Ovary (tissue), 9 donors: Measurements from ENCODE around the gene PSD. TPM values are rescaled to one million over a fixed set of nuclear protein-coding genes. Genes with fewer than 3 reads are reported as not detected.
A peak's percentile ranks its signal among the peaks of the same experiment; 100 is the strongest.

Source experiments
- DNase-seq, 5 donors: peaks; one replicate each; pipeline ENCODE4 v3.0.0-alpha.2; 2019 to 2020
- H3K27ac ChIP-seq, 2 donors: fragments of 200-600 bp; one replicate each; pipeline versions ENCODE4 v1.5.1 to v1.8.0; 2019 to 2022
- H3K27me3 ChIP-seq: fragments of 200-600 bp; one replicate; pipeline ENCODE4 v1.8.0; 2022
- H3K36me3 ChIP-seq: fragments of 200-600 bp; sonication (generic); one replicate; pipeline ENCODE4 v1.5.1; 2019
- H3K4me1 ChIP-seq: one replicate; pipeline ENCODE4 v1.8.1; 2013; ENCODE audit warnings: mild to moderate bottlenecking, moderate library complexity; ENCODE audit not compliant: insufficient read depth
- H3K4me3 ChIP-seq: fragments of 200-600 bp; sonication (generic); one replicate; pipeline ENCODE4 v1.5.1; 2017
- H3K9me3 ChIP-seq, 2 donors: fragments of 200-600 bp in 1 of 2; sonication (generic) in 1 of 2; one replicate each; pipeline versions ENCODE4 v1.5.1 to v1.8.1; 2013 to 2019; ENCODE audit warnings: mild to moderate bottlenecking in 1 of 2, moderate library complexity in 1 of 2
- EP300 ChIP-seq: sonication (generic); formaldehyde crosslinking; IDR thresholded peaks from one replicate; pipeline ENCODE4 v1.6.1; 2017; ENCODE audit warnings: antibody characterized with exemption
- POLR2A ChIP-seq: fragments of 450-650 bp; IDR thresholded peaks from one replicate; pipeline ENCODE4 v1.6.1; 2017; ENCODE audit warnings: antibody characterized with exemption, mild to moderate bottlenecking, moderate library complexity
- WGBS, 3 donors: extraction: QIAGEN DNeasy Blood & Tissue Kit in 1 of 3; methylation state at CpG; one replicate each; pipeline versions ENCODE4 v1.1.5 to v1.1.7; 2013 to 2017; 5-methylcytosine and 5-hydroxymethylcytosine counted together
- intact Hi-C, 4 donors: fragments of 100-400 bp; cut with DNase I; formaldehyde crosslinking; loops; one replicate each; pipeline versions ENCODE4 v1.11.0 to v1.15.1; 2022 to 2023
- polyA plus RNA-seq, 2 donors: library from polyadenylated mRNA; stranded (reverse); fragments of 200-250 nt in 1 of 2; fragments of 350-450 nt in 1 of 2; fragmentation: Illumina TruSeq in 1 of 2; extraction: RNeasy Lipid Tissue Mini Kit (QIAGEN cat#74804) in 1 of 2; gene quantifications; one replicate each; pipeline ENCODE4 v1.2.3, GENCODE V29; 2013 to 2014
- total RNA-seq, 7 donors: library from RNA; depleted of rRNA in 2 of 7; stranded (reverse); fragments of >200 nt in 2 of 7; fragmentation: NEBNext Ultra II Directional in 3 of 7; extraction: Animal tissue kit (Norgen Biotek cat#: 25700) in 3 of 7; gene quantifications; one replicate each; pipeline versions ENCODE4 v1.1.0 to v1.2.4, GENCODE V29; 2016 to 2023
- TF ChIP-seq, protein P1 (sequence below), 3 donors: fragments of 450-650 bp in 2 of 3; fragments of 200-600 bp in 1 of 3; IDR thresholded peaks; one replicate each; pipeline versions ENCODE4 v1.5.1 to v1.8.0; 2016 to 2022; ENCODE audit warnings: antibody characterized with exemption in 3 of 3, mild to moderate bottlenecking in 1 of 3
- donor health status: DM: no; HTN: no; CAD: no; lungs with moderate emphysema.
- donor health status: DM: no; HTN: no; CAD: no.
- donor health status: Bipolar disorder and iron deficiency.
- donor health status: DM: yes; HTN: yes; CAD: no.
- donor health status: DM: no; HTN: no; CAD: no.
- donor health status: DM: yes; HTN: yes; CAD: no.

Gene PSD
- total and polyA plus RNA-seq, 9 donors, result 4.4 to 34.7 (median 23.2) TPM

DNA sequence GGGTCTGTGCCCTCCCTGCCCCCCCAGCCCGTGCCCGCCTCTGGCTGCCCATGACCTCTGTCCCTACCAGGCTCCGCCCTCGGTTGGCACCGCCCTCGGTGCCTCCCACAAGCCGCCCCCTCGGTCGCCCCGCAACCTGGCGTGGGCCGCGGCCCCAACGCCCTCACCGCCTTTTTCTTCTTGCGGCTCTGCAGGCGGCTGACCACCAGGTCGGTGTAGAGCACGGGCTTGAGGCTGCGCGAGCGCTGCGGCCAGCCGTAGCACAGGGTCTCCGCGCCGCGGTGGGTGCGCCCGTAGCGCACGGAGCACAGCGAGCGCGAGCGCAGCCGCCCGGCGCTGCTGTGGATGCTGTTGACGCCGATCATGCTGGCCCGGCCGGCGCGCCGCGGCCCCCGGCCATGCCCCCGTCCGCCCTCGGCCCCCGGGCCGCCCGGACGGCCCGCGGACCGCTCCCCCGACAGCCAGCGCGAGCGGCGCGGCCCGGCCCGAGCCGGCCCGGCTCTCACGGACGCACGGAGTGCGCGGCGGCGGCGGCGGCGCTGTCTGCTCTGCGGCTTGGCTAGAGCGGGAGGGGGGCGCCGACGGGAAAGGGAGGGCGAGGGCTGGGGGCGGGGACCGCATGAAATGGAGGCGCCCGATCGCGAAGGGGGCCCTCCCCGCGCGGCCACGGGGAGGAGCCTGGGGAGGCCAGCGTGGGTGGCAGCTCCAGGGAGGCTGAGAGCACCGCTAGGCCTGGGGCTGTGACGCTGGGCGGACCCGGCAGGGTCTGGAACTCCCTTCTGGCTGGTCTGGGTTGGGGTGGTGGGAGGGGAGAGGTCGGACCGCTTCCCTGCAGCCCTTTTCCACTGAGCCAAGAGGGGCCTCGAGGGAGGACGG lies 9.6 kb downstream of the PSD start:
- H3K4me3 ChIP-seq, result peak overlapping the region; percentile 50
- peaks cover 5% of the 10 kb centered on the region for H3K4me1 ChIP-seq
- peak overlapping the region in 1 of 2 donors; percentile 44 for H3K27ac ChIP-seq
- no peaks in the 10 kb centered on the region for H3K9me3 ChIP-seq
- H3K27me3 ChIP-seq, result no peaks in the 10 kb centered on the region
- peak; percentile 57 to 79 (median 66) for DNase-seq
- intact Hi-C loops, result no loop called here
- no peaks in the 10 kb centered on the region for H3K36me3 ChIP-seq
- TF ChIP-seq EP300 (no peak), POLR2A (no peak)
- TF ChIP-seq, protein P1, sequence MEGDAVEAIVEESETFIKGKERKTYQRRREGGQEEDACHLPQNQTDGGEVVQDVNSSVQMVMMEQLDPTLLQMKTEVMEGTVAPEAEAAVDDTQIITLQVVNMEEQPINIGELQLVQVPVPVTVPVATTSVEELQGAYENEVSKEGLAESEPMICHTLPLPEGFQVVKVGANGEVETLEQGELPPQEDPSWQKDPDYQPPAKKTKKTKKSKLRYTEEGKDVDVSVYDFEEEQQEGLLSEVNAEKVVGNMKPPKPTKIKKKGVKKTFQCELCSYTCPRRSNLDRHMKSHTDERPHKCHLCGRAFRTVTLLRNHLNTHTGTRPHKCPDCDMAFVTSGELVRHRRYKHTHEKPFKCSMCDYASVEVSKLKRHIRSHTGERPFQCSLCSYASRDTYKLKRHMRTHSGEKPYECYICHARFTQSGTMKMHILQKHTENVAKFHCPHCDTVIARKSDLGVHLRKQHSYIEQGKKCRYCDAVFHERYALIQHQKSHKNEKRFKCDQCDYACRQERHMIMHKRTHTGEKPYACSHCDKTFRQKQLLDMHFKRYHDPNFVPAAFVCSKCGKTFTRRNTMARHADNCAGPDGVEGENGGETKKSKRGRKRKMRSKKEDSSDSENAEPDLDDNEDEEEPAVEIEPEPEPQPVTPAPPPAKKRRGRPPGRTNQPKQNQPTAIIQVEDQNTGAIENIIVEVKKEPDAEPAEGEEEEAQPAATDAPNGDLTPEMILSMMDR (IDR thresholded peaks at IDR 0.05), result no peak
- WGBS, 3 donors, result 1% methylated on average over 35 to 100 of the region's 103 CpGs

DNA sequence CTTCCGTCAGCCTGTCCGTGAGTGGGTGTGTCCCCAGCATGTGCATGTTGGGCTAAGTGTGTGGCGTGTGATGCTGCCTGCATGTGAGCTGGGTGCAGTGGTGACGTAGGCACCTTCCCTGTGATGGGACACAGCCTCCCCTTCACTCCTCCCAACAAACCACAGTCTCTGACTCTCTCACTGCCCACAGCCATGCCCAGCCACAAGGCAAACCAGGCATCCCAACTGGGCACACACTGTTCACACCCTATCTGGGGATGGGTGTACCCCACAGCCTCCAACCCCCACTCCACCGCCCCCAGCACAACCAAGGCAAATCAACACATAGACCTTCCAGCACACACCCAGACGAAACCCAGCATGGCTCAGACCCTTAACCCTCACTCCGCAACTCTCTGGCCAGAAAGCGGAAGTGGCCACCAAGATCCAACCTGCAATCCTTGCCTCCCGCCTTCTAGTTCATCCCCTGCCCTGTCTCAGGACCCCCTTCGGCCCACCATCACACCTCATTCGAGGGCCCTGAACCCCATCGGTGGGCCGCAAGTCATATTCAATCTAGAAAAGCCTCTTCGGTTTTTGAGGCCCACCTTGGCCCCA lies 10.4 kb downstream of the PSD start:
- DNase-seq, result peak in 1 of 5 donors; percentile 55
- no peaks in the 10 kb centered on the region for H3K36me3 ChIP-seq
- H3K4me1 ChIP-seq, result peaks cover 5% of the 10 kb centered on the region
- H3K4me3 ChIP-seq, result peak overlapping the region; percentile 50
- H3K9me3 ChIP-seq, result no peaks in the 10 kb centered on the region
- H3K27ac ChIP-seq, result peak overlapping the region in 1 of 2 donors; percentile 41
- intact Hi-C loops, result no loop called here
- no peaks in the 10 kb centered on the region for H3K27me3 ChIP-seq
- TF ChIP-seq EP300, result no peak
- no peak for TF ChIP-seq POLR2A
- TF ChIP-seq, protein P1 (IDR thresholded peaks at IDR 0.05), result no peak
- WGBS, 3 donors, result 35 to 46% (median 37%) methylated on average over 14 of the region's 14 CpGs

DNA sequence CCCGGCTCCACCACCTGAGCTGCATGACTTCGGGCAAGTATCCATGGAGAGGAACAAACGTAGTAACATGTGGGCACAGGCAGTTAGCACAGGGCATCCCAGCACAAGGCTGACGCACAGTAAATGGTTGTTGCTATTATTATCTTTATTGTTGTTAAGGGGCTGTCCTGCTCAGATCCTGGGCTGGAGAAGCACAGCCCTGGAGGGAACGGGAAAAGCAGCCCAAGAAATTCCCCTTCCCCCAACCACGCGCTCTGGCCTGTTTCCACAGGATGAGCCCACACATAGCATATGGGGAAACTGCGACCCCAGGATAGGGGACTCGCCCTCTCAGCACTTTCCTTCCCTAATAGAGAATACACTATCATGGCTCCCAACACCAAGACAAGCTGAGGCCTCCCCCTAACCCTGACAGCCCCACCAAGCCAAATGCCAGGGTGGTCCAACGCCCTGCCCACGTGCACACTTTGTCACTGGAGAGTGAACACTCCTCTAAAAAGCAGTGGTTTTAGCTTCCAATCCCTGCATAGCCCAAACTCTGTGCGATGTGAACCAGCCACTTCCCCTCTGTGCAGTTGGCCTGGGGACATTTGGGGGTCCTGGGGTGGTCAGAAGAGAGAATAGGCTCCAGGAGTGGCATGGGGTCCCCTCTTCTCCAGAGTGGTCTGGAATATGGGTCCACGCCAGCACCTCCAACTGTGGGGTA lies 11.0 kb downstream of the PSD start:
- intact Hi-C loops, result no loop called here
- H3K4me1 ChIP-seq, result peaks cover 5% of the 10 kb centered on the region
- peak in 1 of 5 donors; percentile 36 for DNase-seq
- H3K27me3 ChIP-seq, result no peaks in the 10 kb centered on the region
- TF ChIP-seq, protein P1 (IDR thresholded peaks at IDR 0.05), result no peak
- WGBS, 3 donors, result 61 to 69% (median 63%) methylated on average over 13 of the region's 13 CpGs
- no peak overlapping the region for H3K4me3 ChIP-seq
- H3K27ac ChIP-seq, result no peak overlapping the region
- H3K36me3 ChIP-seq, result no peaks in the 10 kb centered on the region
- no peaks in the 10 kb centered on the region for H3K9me3 ChIP-seq

DNA sequence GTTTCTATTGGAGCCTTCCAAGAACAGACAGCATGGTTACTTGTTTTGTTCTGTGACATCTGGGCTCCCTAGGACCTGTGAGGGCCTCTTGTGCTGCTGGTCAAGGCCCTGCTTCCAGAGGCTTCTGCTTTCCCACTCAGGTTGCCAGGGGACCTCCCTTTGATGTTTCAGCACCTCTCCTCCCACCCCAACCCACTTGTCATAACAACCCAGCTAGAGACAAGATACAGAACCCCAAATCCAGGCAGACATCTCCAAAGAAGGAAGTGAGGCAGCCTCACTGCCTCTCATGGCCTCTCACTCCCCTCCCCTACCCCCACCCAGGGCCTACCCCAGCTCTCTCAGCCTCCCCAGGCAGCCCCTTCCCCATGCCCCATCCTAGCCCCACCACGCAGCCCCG lies 11.8 kb downstream of the PSD start:
- H3K27me3 ChIP-seq, result no peaks in the 10 kb centered on the region
- peaks cover 5% of the 10 kb centered on the region for H3K4me1 ChIP-seq
- H3K4me3 ChIP-seq, result no peak overlapping the region
- DNase-seq, result peak in 1 of 5 donors; percentile 31
- no peaks in the 10 kb centered on the region for H3K36me3 ChIP-seq
- no peaks in the 10 kb centered on the region for H3K9me3 ChIP-seq
- intact Hi-C loops, result no loop called here
- WGBS, 3 donors, result 55 to 73% (median 62%) methylated on average over 2 of the region's 2 CpGs
- no peak for TF ChIP-seq EP300
- TF ChIP-seq POLR2A, result no peak
- TF ChIP-seq, protein P1 (IDR thresholded peaks at IDR 0.05), result no peak
- H3K27ac ChIP-seq, result no peak overlapping the region
